GM06990 (cell line): ENCODE results near the gene TSPAN9.

Source experiments
- DNase-seq: peaks from one replicate; pipeline ENCODE4 v3.0.0-alpha.2; 2011; ENCODE audit not compliant: insufficient read length; ENCODE audit errors: extremely low read depth
- H3K27me3 ChIP-seq: replicated peaks from 2 replicates; pipeline ENCODE4 v1.6.0; 2011; ENCODE audit warnings: low read length; ENCODE audit not compliant: control insufficient read depth, insufficient read depth
- H3K36me3 ChIP-seq: 2 replicates; pipeline ENCODE4 v1.5.1; 2011; ENCODE audit warnings: low read length; ENCODE audit not compliant: control insufficient read depth, insufficient read depth
- H3K4me3 ChIP-seq: replicated peaks from 2 replicates; pipeline ENCODE4 v1.5.1; 2011; ENCODE audit warnings: low read depth, mild to moderate bottlenecking, control low read depth, low read length
- CTCF ChIP-seq: IDR thresholded peaks from 2 replicates; pipeline ENCODE4 v1.5.1; 2011; ENCODE audit warnings: low read length, control low read depth, mild to moderate bottlenecking, inconsistent platforms; ENCODE audit not compliant: insufficient read depth, poor library complexity, severe bottlenecking

TSPAN9 gene

GRCh38 chr12:3311027-3311402 is 233.8 kb downstream of the TSPAN9 start:
- DNase-seq = no peak
- no peak for TF ChIP-seq CTCF
- Histone ChIP-seq H3K36me3 (no peaks in the 10 kb centered on the region), H3K27me3 (peaks cover 2% of the 10 kb centered on the region), H3K4me3 (no peak overlapping the region)

- Histone ChIP-seq H3K27me3 (peaks cover 2% of the 10 kb centered on the region), H3K36me3 (no peaks in the 10 kb centered on the region), H3K4me3 (no peak overlapping the region)
- no peak for TF ChIP-seq CTCF
- no peak for DNase-seq
These were observed 234.4 kb downstream of the TSPAN9 start for GRCh38 chr12:3311491-3312103.

GRCh38 chr12:3313066-3313465 is 235.9 kb downstream of the TSPAN9 start:
- no peak for DNase-seq
- Histone ChIP-seq H3K36me3 (no peaks in the 10 kb centered on the region), H3K27me3 (peaks cover 2% of the 10 kb centered on the region), H3K4me3 (no peak overlapping the region)
- no peak for TF ChIP-seq CTCF

- no peak for DNase-seq
- Histone ChIP-seq H3K36me3 (no peaks in the 10 kb centered on the region), H3K27me3 (peaks cover 2% of the 10 kb centered on the region), H3K4me3 (no peak overlapping the region)
- TF ChIP-seq CTCF = peak; percentile 52
These were observed 236.8 kb downstream of the TSPAN9 start for GRCh38 chr12:3313675-3314663.

- H3K4me3 ChIP-seq = no peak overlapping the region
- DNase-seq = no peak
- no peaks in the 10 kb centered on the region for H3K36me3 ChIP-seq
- peaks cover 1% of the 10 kb centered on the region; the same call in 1 of the 2 replicates for H3K27me3 ChIP-seq
- TF ChIP-seq CTCF = no peak
These were observed 238.1 kb downstream of the TSPAN9 start for GRCh38 chr12:3315201-3315661.
